GM19372 (cell line): ENCODE results near the gene URM1.
"Not testable (repeated sequence)": the region's sequence is repeated elsewhere in the genome, so short reads cannot be mapped to it uniquely, and the experiment has no call there.

Experiments used
- ATAC-seq: cut with Tn5 transposase; IDR thresholded peaks from one replicate; pipeline ENCODE4 v1.9.1; 2021; ENCODE audit warnings: mild to moderate bottlenecking, low read depth, moderate library complexity; ENCODE audit not compliant: unreplicated experiment

URM1 gene

GRCh38 chr9:128405077-128405779 is 34.1 kb downstream of the URM1 start:
- no peak for ATAC-seq

GRCh38 chr9:128405780-128406171 is 34.6 kb downstream of the URM1 start:
- ATAC-seq, result no peak

- ATAC-seq, result no peak
These were observed 35.7 kb downstream of the URM1 start for GRCh38 chr9:128406848-128407391.

GRCh38 chr9:128408963-128409431 is 37.8 kb downstream of the URM1 start:
- ATAC-seq, result no peak

GRCh38 chr9:128409450-128409849 is 38.3 kb downstream of the URM1 start:
- no peak for ATAC-seq

- no peak for ATAC-seq
These were observed 38.8 kb downstream of the URM1 start for GRCh38 chr9:128409978-128410377.

- ATAC-seq, result no peak
These were observed 40.4 kb downstream of the URM1 start for GRCh38 chr9:128411364-128412119.

GRCh38 chr9:128412120-128412790 is 41.1 kb downstream of the URM1 start:
- ATAC-seq, result no peak

- ATAC-seq, result not testable (repeated sequence)
These were observed 42.6 kb downstream of the URM1 start for GRCh38 chr9:128413728-128414127.

- ATAC-seq, result no peak
These were observed 43.3 kb downstream of the URM1 start for GRCh38 chr9:128414461-128414860.

- ATAC-seq, result no peak
These were observed 44.1 kb downstream of the URM1 start for GRCh38 chr9:128415281-128415680.

- no peak for ATAC-seq
These were observed 44.8 kb downstream of the URM1 start for GRCh38 chr9:128416014-128416413.

- no peak for ATAC-seq
These were observed 45.4 kb downstream of the URM1 start for GRCh38 chr9:128416432-128417019.

- no peak for ATAC-seq
These were observed 48.1 kb downstream of the URM1 start for GRCh38 chr9:128419061-128419925.

- peak; percentile 69 for ATAC-seq
These were observed 49.0 kb downstream of the URM1 start for GRCh38 chr9:128420060-128420650.

GRCh38 chr9:128420651-128421481 is 49.7 kb downstream of the URM1 start, which contains the start of gene CERCAM:
Gene CERCAM, plus strand, starts transcription at chr9:128420857. Its CDS starts 21 bp downstream, at chr9:128420878.
- ATAC-seq, result peak; percentile 66

- ATAC-seq, result no peak
These were observed 50.4 kb downstream of the URM1 start for GRCh38 chr9:128421482-128421996.
